Erythroblast (primary cell): ENCODE measurements around the gene ELK1.

ENCODE experiments used
- DNase-seq, 2 experiments: peaks; one replicate each; lab custom pipeline; 2025; lab: John Stamatoyannopoulos, UW
- GATA1 ChIP-seq: IDR thresholded peaks from 2 replicates; pipeline ENCODE4 v1.6.1; 2011; ENCODE audit warnings: low read depth, mild to moderate bottlenecking, control low read depth, low read length, moderate library complexity
- POLR2A ChIP-seq: IDR thresholded peaks from 2 replicates; pipeline ENCODE4 v1.6.1; 2011; ENCODE audit warnings: mild to moderate bottlenecking, low read length

Gene ELK1

GRCh38 chrX:47658684-47659420, 8.5 kb upstream of the ELK1 start, which contains the start of gene UXT:
TSS of gene UXT (minus strand) at chrX:47659180. CDS start at chrX:47658927, 253 bp downstream.
- DNase-seq: peak; percentile 97 to 98
- TF ChIP-seq POLR2A (peak; percentile 94), GATA1 (no peak)

GRCh38 chrX:47658301-47658683, 7.9 kb upstream of the ELK1 start:
- no peak for DNase-seq
- TF ChIP-seq POLR2A: no peak
- TF ChIP-seq GATA1: no peak

GRCh38 chrX:47651043-47651905, 911 bp upstream of the ELK1 start:
- TF ChIP-seq POLR2A: peak; percentile 22
- TF ChIP-seq GATA1: no peak
- DNase-seq: no peak

GRCh38 chrX:47649781-47650163, 591 bp downstream of the ELK1 start:
- no peak for TF ChIP-seq POLR2A
- TF ChIP-seq GATA1: no peak
- peak in 1 of 2 experiments; percentile 21 for DNase-seq

- no peak for DNase-seq
- TF ChIP-seq POLR2A (no peak), GATA1 (no peak)
Observed at GRCh38 chrX:47649271-47649670, 1.1 kb downstream of the ELK1 start.

- no peak for TF ChIP-seq POLR2A
- TF ChIP-seq GATA1: no peak
- DNase-seq: no peak
Observed at GRCh38 chrX:47648376-47648775, 2.0 kb downstream of the ELK1 start.

- DNase-seq: no peak
- TF ChIP-seq POLR2A: no peak
Observed at GRCh38 chrX:47646636-47647035, 3.7 kb downstream of the ELK1 start.

GRCh38 chrX:47645530-47645929, 4.8 kb downstream of the ELK1 start:
- TF ChIP-seq GATA1 (no peak), POLR2A (no peak)
- no peak for DNase-seq

GRCh38 chrX:47644557-47645091, 5.7 kb downstream of the ELK1 start:
- TF ChIP-seq GATA1 (no peak), POLR2A (no peak)
- DNase-seq: peak; percentile 13 to 32

- peak; percentile 13 to 33 for DNase-seq
- TF ChIP-seq GATA1 (no peak), POLR2A (no peak)
Observed at GRCh38 chrX:47643926-47644325, 6.4 kb downstream of the ELK1 start.

GRCh38 chrX:47638816-47639215, 11.5 kb downstream of the ELK1 start:
- TF ChIP-seq GATA1 (no peak), POLR2A (no peak)
- DNase-seq: no peak

- no peak for TF ChIP-seq POLR2A
- peak; percentile 71 for DNase-seq
Observed at GRCh38 chrX:47637546-47638195, 12.7 kb downstream of the ELK1 start.

GRCh38 chrX:47634871-47635575, 15.3 kb downstream of the ELK1 start:
- no peak for DNase-seq
- TF ChIP-seq GATA1 (no peak), POLR2A (no peak)
